HG03378 (cell line): ENCODE results near the gene HAGHL.
"Not testable (repeated sequence)": the region's sequence is repeated elsewhere in the genome, so short reads cannot be mapped to it uniquely, and the experiment has no call there.

Experiments used
- ATAC-seq: cut with Tn5 transposase; IDR thresholded peaks from one replicate; pipeline ENCODE4 v1.9.1; 2021; ENCODE audit warnings: mild to moderate bottlenecking, moderate library complexity; ENCODE audit not compliant: unreplicated experiment

Gene HAGHL

DNA sequence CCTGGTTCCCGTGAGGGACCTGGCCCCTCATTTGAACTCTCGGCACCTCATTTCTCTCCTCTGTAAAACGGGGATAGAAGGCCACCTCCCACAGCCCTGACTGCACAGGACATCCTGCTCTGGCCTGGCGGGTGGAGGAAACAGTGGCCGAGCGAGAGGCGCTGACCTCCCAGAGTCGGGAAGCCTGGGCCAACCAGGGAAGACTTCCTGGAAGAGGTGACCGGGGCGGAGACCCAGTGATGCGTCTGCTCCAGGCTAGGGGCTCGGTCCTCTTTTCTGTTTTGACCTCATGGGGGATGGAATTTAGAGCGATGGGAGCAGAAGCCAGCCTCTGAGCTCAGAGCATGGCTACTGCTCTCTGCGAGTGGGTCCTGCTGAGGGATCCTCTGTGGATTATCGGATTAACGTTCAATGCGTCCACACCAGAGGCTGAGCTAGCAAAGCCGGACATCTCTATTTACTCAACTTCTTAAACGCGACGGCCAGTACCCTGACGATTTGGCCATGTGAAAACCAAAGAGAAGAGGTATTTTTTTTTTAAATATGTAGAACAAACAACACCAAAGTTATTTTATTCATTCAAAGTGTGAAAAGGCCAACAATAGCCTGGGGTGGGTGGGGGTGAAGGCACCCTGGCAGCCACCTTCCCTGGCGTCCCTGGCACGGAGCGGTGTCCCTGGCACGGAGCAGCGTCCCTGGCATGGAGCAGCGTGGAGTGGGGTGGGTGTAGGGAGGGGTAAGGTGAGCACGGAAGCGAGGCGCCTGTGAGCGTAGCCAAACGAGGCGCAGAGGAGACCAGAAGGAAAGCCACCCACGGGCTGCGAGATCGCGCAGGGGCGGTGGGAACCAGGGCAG, 24.5 kb downstream of the HAGHL start:
- ATAC-seq = no peak

DNA sequence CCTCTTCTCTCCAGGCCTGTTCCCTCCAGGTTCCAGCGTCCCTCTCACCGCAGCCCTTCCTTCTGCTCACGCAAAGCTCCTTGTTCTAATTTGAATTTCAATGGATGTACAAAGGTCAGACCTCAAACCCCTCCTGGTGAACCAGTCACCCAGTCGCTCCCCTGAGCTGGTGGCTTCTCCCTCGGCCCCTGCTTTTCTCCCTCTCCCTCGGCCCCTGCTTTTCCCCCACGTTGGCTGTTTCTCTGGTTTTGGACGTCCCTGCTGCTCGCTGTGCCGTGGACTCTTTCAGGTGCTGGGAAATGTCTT, 25.1 kb downstream of the HAGHL start:
- ATAC-seq = no peak

DNA sequence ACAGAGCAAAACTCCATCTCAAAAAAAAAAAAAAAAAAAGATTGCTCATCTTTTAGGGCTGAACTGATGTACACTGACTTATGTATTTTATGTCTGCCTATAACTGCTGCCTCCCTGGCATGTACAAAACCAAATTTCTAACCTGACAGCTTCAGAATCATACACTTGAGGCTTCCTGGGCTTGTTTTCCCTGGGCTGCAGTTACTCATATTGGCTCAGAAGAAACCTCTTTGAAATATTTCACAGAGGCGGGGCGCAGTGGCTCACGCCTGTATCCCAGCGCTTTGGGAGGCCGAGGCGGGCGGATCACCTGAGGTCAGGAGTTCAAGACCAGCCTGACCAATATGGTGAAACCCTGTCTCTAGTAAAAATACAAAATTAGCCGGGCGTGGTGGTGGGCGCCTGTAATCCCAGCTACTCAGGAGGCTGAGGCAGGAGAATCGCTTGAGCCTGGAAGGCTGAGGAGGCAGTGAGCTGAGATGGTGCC, 27.3 kb downstream of the HAGHL start:
- ATAC-seq = not testable (repeated sequence)

DNA sequence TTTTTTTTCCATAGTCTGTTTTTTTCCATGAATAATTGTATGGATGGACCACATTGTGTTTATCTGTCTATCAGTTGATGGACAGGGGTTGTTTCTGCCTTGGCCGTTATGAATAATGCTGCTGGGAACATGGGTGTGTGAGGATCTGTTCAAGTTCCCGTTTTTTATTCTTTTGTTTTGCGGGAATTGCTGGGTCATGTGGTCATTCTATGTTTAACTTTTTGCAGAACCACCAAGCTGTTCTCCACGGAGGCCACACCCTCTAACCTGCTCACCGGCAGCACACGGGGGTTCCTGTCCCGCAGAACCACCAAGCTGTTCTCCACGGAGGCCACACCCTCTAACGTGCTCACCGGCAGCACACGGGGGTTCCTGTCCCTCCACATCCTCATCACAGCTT, 27.8 kb downstream of the HAGHL start:
- ATAC-seq = no peak

DNA sequence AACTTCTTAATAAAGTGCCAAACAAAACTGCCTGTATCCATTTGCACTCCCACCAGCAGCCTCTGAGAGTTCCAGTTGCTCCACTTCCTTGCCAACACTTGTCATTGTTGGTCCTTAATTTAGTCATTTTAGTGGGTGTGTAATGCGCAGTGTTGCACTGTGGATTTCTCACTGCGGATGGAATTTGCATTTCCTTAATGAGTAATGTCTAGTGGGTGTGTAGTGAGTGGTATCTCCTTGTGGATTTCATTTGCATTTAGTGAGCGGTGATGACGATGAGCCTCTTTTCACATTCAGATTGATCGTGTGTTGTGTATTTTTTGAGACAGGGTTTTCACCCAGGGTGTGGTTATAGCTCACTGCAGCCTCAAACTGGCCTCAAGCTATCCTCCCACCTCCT, 29.5 kb downstream of the HAGHL start:
- ATAC-seq = no peak

DNA sequence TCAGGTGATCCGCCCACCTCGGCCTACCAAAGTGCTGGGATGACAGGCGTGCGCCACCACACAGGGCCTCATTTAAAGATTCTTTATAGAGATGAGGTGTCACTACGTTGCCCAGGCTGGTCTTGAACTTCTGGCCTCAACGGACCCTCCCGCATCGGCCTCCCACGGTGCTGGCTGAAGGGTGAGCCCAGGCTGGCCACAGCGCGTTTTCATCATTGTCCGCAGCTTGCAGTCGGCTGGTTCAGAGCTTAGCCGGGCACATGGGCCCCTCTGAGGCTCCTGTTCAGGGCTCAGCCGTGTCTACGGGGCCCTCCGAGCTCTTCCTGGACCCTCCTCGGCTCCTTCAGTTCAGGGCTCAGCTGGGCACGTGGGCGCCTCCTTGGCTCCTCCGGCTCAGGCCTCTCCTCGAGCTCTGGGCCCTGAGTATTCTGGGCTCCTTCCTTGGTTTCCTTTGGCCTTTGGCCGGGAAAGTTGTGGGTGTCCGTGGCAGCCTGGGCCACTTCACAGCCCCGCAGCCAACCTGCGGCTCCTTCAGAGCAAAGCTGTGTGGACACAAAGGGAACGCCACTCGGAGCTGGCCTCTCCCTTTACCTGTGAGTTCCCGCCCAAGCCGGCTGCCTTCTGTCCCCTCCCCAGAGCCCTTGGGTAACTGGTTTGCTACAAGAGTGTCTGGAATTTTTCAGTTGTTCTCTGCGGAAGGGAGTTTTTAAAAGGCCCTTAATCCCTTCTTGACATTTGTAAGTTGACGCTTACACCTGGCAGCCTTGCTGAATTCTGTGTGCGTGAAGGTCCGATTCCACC, 32.4 kb downstream of the HAGHL start:
- ATAC-seq = no peak

DNA sequence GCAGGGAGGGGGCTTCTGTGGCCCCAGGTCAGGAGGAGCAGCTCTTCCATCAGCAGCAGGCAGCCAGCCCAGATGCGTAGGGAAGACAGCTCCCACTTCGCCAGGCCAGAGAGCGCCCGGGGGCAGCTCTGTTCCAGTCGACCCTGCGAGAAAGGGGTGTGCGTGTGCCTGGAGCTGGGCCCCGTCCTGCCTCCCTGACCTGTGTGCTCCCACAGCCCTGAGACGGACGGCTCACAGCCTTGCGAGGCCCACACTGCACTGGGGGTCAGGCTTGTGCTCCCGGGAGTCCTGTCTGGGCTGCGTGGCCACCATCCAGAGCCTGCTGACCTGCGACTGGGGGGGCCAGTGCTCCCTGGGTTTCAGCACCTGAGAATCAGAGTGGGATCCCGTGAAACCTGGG, 33.2 kb downstream of the HAGHL start:
- no peak for ATAC-seq

DNA sequence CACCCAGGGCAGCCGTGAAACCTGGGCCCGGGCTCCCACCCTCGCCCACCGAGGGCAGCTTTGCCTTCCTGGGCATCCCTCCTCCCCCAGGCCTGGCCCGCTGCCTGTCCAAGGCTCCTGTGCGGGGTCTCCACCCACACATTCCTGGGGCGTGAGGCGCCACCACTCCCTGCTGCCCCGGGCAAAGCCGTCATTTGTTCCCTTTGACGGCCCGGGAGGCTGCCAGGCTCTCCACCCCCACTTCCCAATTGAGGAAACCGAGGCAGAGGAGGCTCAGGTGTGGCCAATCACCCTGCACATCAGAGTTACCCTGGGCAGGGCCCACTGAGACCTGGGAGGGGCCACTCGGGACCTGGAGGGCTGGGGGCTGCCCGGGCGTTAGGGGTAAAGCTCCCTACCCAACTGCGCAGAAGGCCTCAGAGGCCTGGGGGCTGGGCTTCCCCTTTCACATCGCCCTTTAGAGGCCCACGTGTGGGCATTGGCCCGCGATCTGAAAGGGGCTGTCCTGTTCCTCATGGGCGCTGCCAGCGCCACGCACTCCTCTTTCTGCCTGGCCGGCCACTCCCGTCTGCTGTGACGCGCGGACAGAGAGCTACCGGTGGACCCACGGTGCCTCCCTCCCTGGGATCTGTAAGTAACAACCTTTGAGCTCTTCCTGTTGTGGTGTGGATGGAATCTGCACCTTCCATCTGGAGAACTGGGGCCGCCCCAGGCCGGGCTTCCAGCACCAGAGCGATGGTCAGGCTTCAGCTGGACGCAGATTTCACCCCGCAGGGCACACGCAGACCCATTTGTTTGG, 33.8 kb downstream of the HAGHL start, which contains the start of gene MSLN:
TSS of gene MSLN (plus strand) at position 190 of the 799 bp plus-strand sequence. CDS start 1,947 bp downstream, outside the sequence.
- no peak for ATAC-seq

DNA sequence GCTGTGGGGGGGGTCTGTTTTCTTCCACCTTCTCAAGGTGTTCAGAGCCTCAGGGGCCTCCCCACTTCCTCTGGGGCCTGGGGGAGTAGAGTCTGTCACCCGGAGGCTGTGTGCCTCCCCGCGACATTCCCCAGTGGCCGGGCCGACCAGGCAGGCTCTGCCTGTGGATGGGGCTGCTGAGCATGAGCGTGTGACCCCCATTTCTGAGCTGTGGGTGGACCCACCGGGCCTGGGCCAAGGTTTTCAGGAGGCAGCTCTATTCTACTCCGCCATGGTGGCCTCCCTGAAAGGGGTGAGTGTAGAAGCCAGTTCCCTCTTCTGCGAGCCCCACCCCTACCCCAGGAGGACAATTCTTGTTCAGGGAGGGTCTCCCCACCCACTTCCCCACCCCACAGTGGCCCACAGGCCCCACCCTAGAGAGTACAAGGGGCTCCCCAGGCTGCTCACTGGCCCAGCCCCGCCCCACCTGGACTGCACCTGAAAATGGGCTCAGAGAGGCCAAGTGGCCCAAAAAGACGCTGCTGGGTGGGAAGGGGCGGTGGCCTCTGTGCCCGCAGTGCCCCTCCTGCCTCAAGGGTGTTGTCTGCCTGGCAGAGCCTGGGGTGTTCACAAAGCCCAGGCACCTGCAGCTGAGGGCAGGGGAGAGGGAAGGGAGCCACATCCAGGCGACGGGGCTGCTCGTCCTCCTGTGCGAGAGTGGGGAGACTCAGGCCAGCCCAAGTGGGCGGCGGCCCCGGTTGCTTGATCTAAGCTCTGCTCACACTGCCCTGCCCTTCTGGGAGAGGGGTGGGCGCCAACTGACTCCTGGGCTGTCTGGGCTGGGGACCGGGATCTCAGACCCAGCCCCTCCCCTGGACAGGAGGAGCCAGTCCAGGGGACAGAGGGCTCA, 35.0 kb downstream of the HAGHL start:
- ATAC-seq = no peak

DNA sequence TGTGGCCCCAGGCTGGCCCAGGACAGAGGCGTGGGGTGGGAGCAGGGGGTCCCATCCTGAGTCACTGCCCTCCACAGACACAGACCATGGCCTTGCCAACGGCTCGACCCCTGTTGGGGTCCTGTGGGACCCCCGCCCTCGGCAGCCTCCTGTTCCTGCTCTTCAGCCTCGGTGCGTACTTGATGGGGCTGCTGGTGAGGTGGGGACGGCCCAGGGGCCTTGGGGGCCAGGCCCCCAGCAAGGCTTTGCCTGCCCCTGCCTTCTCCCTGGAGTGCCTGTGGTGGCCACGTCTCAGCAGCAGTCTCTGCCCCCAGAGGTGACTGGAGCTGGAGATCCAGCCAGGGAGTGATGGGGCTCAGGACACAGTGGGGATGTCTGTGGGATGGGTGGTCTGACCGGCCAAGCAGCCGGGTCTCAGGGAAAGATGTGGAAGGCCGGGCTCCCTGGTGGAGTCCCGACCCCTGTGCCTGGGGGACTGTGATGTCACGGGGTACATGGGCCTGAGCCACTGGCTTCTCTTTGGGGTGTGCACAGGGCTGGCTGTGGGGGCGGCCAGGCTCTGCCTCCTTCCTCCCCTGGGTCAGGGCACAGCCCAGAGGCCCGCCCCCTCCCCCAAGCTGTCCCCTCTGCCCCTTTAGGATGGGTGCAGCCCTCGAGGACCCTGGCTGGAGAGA, 35.8 kb downstream of the HAGHL start:
- no peak for ATAC-seq

DNA sequence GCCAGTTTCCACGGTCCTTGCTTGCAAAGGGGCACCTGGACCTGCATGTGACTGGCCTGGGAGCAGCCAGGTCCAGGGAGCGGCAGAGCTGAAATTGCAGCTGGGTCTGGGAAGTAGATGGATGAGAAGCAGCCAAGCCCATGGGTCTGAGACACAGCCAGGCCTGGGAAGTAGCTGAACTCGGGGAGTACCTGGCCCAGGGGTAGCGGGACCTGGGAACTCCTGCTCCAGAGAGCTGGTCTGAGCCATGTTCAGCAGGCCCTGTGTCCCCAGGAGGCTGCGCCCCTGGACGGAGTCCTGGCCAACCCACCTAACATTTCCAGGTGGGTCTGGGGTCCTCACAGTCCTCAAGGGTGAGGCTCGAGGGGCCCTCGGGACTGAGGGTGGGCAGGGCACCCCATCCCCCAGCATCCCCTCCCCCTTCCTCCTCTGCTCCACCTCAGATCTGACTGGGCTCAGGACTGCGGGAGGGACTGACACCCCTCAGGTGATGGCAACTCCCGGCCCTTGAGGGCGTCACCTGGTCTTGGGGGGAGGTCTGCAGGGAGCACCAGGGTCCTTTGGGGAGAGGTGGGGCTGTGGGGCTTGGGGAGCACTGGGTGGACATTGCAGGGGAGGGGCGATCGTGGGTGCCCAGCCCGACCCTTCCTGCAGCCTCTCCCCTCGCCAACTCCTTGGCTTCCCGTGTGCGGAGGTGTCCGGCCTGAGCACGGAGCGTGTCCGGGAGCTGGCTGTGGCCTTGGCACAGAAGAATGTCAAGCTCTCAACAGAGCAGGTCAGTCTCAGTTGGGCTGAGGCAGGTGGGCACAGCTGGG, 36.7 kb downstream of the HAGHL start:
- ATAC-seq = no peak

DNA sequence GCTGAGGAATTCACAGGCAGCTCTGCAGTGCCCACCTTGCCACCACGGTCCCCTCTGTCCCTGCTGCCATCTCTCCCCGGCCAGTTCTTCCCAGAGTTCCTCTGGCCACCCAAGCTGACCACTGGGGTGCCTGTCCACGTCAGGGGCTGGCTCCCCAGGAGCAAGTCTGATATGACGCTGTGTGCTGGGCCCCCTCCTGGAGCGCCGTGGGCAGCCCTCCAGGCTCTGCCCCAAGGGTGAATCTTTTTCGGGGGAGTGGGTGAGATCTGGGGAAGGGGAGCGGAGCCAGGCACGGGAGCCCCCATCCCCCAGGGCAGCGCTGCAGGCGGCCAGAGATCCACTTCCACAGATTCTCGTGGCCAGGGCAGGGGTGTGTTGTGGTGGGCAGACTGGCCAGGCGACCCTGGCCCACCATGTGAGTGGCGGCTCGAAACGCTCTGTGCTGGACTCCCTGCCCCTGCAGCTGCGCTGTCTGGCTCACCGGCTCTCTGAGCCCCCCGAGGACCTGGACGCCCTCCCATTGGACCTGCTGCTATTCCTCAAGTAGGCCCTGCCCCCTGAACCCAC, 37.4 kb downstream of the HAGHL start:
- ATAC-seq = no peak

DNA sequence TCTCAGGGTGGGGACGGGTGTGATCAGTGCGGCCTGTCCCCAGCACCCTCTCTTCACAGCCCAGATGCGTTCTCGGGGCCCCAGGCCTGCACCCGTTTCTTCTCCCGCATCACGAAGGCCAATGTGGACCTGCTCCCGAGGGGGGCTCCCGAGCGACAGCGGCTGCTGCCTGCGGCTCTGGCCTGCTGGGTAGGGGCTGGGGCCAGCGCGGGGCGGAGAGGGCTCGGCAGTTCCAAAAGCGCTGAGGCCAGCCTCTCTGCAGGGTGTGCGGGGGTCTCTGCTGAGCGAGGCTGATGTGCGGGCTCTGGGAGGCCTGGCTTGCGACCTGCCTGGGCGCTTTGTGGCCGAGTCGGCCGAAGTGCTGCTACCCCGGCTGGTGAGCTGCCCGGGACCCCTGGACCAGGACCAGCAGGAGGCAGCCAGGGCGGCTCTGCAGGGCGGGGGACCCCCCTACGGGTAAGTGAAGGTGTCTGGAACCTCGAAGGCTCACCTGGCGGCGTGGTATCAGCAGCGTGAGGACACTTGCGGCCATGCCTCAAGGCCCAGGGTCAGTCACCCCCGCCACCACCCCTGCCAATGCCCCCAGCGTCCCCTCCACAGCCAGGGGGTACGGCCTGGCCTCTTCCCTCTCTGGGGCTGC, 38.1 kb downstream of the HAGHL start:
- no peak for ATAC-seq

DNA sequence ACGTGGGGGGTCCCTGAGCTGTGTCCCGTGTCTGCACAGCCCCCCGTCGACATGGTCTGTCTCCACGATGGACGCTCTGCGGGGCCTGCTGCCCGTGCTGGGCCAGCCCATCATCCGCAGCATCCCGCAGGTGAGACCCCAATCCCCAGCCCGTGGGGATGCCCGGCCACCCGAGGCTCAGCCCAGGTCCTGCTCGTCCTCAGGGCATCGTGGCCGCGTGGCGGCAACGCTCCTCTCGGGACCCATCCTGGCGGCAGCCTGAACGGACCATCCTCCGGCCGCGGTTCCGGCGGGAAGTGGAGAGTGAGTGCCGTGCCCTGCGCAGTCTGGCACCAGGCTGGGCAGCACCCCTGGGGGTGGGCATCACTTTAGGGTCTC, 38.6 kb downstream of the HAGHL start:
- ATAC-seq = no peak

DNA sequence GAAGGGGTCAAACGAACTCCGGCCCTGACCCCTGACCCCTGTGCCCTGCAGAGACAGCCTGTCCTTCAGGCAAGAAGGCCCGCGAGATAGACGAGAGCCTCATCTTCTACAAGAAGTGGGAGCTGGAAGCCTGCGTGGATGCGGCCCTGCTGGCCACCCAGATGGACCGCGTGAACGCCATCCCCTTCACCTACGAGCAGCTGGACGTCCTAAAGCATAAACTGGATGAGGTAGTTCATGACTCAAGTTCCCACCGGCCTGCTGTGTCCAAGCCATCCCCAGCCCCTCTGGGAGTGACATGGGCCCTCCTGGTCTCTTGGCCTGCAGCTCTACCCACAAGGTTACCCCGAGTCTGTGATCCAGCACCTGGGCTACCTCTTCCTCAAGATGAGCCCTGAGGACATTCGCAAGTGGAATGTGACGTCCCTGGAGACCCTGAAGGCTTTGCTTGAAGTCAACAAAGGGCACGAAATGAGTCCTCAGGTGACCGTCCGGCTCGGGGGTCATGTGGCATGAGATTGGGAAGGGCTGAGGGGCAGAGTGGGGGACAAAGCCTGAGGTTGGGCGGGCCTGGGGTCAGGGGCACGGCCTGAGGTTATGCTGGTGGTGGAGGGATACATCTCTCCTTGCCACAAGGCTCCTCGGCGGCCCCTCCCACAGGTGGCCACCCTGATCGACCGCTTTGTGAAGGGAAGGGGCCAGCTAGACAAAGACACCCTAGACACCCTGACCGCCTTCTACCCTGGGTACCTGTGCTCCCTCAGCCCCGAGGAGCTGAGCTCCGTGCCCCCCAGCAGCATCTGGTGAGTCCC, 39.3 kb downstream of the HAGHL start:
- ATAC-seq = no peak

DNA sequence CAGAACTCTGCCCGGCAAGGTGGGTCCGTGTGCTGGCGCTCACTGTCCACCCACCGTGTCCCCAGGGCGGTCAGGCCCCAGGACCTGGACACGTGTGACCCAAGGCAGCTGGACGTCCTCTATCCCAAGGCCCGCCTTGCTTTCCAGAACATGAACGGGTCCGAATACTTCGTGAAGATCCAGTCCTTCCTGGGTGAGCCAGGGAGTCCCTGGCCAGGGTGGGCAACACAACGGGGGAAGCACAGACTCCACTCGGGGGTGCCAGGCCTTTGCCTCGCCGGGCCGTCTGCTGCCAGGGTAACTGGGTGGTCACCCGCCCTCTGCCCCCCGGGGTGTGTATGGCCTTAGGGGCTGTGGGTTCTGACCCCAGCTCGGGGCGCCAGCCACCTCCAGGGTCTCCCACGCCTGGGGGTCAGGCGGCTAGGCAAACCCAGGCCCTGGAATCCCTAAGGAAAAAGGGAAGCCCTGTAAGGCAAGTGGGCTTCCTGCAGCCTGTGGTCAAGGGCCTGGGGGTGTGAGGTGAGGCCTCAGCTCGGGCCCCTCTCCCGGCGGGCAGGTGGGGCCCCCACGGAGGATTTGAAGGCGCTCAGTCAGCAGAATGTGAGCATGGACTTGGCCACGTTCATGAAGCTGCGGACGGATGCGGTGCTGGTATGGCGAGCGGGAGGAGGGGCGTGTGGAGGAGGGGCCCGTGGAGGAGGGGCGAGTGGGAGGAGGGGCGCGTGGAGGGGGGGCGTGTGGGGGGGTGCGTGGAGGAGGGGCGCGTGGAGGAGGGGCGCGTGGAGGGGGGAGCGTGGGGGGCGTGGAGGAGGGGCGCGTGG, 40.1 kb downstream of the HAGHL start:
- no peak for ATAC-seq
